GM20000 (cell line): ENCODE measurements around the gene LY6G5B.

Experiments used
- DNase-seq: peaks from one replicate; pipeline ENCODE4 v3.0.0; 2012; ENCODE audit warnings: low spot score
- TF ChIP-seq, protein P1 (sequence below): IDR thresholded peaks from 2 replicates; pipeline ENCODE4 v1.5.1; 2012; ENCODE audit warnings: mild to moderate bottlenecking, control low read depth; ENCODE audit errors: extremely low read depth, missing control alignments

The LY6G5B gene

DNA sequence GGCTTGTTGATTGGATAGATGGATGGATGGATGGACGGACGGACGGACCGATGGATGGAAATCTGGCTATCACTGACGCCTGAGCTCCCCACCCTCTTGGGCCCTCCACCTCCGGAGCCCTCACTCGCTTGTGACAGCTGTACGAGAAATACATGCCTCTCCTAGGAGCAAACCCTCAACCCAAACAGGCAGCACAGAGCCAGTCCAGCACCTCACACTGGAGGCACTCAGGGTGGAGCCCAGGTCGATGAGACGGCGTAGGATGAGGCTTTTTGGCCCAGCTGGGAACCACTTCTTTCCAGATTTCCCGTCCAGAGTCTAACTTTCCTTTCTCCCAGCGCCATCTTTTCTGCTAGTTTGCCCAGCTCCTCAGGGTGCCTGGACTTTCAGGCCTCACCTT lies 13.8 kb downstream of the LY6G5B start:
- no peak for DNase-seq
- TF ChIP-seq, protein P1, sequence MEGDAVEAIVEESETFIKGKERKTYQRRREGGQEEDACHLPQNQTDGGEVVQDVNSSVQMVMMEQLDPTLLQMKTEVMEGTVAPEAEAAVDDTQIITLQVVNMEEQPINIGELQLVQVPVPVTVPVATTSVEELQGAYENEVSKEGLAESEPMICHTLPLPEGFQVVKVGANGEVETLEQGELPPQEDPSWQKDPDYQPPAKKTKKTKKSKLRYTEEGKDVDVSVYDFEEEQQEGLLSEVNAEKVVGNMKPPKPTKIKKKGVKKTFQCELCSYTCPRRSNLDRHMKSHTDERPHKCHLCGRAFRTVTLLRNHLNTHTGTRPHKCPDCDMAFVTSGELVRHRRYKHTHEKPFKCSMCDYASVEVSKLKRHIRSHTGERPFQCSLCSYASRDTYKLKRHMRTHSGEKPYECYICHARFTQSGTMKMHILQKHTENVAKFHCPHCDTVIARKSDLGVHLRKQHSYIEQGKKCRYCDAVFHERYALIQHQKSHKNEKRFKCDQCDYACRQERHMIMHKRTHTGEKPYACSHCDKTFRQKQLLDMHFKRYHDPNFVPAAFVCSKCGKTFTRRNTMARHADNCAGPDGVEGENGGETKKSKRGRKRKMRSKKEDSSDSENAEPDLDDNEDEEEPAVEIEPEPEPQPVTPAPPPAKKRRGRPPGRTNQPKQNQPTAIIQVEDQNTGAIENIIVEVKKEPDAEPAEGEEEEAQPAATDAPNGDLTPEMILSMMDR: no peak

DNA sequence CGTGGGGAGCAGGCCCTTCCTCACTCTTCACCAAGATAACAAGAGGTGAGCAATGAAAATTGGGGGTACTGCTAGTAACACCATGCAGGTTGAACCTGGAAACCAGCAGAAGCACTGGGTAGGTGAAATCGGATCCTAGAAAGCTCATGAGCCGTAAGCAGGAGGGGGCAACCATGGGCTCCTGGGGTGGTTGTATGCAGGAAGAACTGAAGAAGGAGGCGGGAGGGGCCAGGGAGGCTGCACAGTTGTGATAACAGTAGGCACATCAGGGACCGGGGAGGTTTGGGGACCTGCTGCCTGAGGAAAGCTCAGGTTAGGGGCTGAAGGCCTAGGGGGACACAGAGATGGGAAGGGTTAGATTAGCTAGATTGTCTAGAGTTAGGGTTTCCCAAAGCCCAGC lies 16.7 kb downstream of the LY6G5B start:
- TF ChIP-seq, protein P1: no peak
- no peak for DNase-seq

- DNase-seq: no peak
- TF ChIP-seq, protein P1: no peak
Observed at GRCh38 chr6:31687321-31687720, 17.5 kb downstream of the LY6G5B start.

GRCh38 chr6:31687860-31688693 lies 18.3 kb downstream of the LY6G5B start:
- TF ChIP-seq, protein P1: no peak
- DNase-seq: no peak

DNA sequence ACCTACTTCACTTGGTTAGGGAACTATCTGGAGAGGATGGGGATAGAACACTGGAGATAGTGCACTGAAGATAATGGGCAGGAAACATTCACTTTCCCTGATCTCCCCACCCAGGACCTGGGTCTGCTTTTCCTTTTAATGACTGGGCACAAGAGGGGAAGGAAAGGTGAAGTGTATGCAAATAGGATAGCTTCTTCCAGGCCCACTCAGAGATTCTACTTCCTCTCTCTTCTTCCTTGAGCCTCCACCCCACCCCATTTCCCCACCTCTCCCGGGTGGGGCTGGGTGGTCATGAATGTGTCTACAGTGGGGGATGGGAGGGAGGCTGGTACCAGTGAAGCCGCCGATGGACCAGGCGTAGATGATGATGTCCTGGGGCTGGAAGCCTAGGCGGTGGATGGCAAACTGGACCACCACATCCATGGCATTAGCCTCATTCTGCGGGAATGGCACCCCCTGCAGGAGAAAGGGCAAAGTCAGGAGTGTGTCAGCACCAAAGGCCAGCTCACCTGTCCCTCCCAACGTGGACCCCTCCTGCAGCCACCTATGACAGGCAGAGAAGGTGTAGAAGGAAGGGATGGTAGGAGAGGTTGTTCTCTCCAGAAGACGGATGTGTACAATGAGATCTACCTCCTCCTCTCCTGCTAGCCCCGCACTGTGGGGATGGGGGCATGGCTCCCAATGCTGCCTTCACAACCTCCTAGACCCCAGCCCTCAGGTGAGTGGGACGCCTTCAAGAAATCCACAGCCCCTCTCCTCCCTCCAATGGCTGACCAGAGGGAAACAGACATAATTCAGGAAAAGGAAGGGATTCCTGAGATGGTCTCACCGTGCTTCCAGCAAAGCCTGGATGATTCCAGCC lies 19.7 kb downstream of the LY6G5B start:
- TF ChIP-seq, protein P1: no peak
- DNase-seq: no peak

- no peak for DNase-seq
- TF ChIP-seq, protein P1: no peak
Observed at GRCh38 chr6:31690231-31691077, 20.7 kb downstream of the LY6G5B start.
